HepG2 (cell line): ENCODE data around the gene BCL6. TPM values are rescaled to one million over a fixed set of nuclear protein-coding genes. Genes with fewer than 3 reads are reported as not detected.
A peak's percentile ranks its signal among the peaks of the same experiment; 100 is the strongest.

Experiments used
- CENPBD1 ChIP-seq: sonication (generic); formaldehyde crosslinking; IDR thresholded peaks from 2 replicates; pipeline ENCODE4 v1.8.0; 2022; ENCODE audit warnings: missing genetic modification reagents, low read depth, mild to moderate bottlenecking, borderline replicate concordance
- CSRNP2 ChIP-seq: sonication (generic); formaldehyde crosslinking; conservative IDR thresholded peaks from 2 replicates; pipeline ENCODE4 v1.8.0; 2022; ENCODE audit warnings: low read depth, missing genetic modification reagents
- ETV6 ChIP-seq: sonication (generic); formaldehyde crosslinking; conservative IDR thresholded peaks from 2 replicates; pipeline ENCODE4 v1.4.0; 2020; ENCODE audit warnings: missing genetic modification reagents
- HMG20B ChIP-seq: conservative IDR thresholded peaks from 2 replicates; pipeline ENCODE4 v1.6.1; 2016; ENCODE audit warnings: missing genetic modification reagents, missing compliant biosample characterization
- HNRNPLL ChIP-seq: fragments of 200-400 bp; formaldehyde crosslinking; IDR thresholded peaks from 2 replicates; pipeline ENCODE4 v1.6.1; 2017; ENCODE audit warnings: mild to moderate bottlenecking, low read depth, low read length; ENCODE audit not compliant: poor library complexity, severe bottlenecking
- HOMEZ ChIP-seq: IDR thresholded peaks from 2 replicates; pipeline ENCODE4 v1.6.1; 2016; ENCODE audit warnings: low read depth
- JARID2 ChIP-seq: sonication (generic); formaldehyde crosslinking; IDR thresholded peaks from 2 replicates; pipeline ENCODE4 v1.8.1; 2023; ENCODE audit warnings: missing genetic modification reagents, inconsistent platforms; ENCODE audit not compliant: insufficient replicate concordance
- MAFF ChIP-seq: IDR thresholded peaks from 2 replicates; pipeline ENCODE4 v1.6.1; 2011; ENCODE audit warnings: low read depth, low read length, improper control_type of control experiment
- MAZ ChIP-seq, 2 experiments: sonication (generic) in 1 of 2; formaldehyde crosslinking in 1 of 2; IDR thresholded peaks; 2 replicates each; pipeline versions ENCODE4 v1.5.0 to v1.6.1; 2012 to 2020; ENCODE audit warnings: low read depth in 2 of 2, mild to moderate bottlenecking in 2 of 2, borderline replicate concordance in 1 of 2, improper control_type of control experiment in 1 of 2, low read length in 1 of 2, missing genetic modification reagents in 1 of 2, moderate library complexity in 1 of 2
- NR3C1 ChIP-seq: sonication (generic); formaldehyde crosslinking; IDR thresholded peaks from 2 replicates; pipeline ENCODE4 v1.4.0; 2020; ENCODE audit warnings: missing genetic modification reagents
- NRL ChIP-seq: sonication (generic); formaldehyde crosslinking; IDR thresholded peaks from 2 replicates; pipeline ENCODE4 v1.5.0; 2020; ENCODE audit warnings: missing genetic modification reagents, mild to moderate bottlenecking, moderate library complexity, borderline replicate concordance
- POGZ ChIP-seq: sonication (generic); formaldehyde crosslinking; IDR thresholded peaks from 2 replicates; pipeline ENCODE4 v1.4.0; 2020; ENCODE audit warnings: mild to moderate bottlenecking, missing genetic modification reagents
- PRPF4 ChIP-seq: fragments of 200-400 bp; formaldehyde crosslinking; IDR thresholded peaks from 2 replicates; pipeline ENCODE4 v1.6.1; 2016; ENCODE audit warnings: low read length, low read depth; ENCODE audit not compliant: poor library complexity, severe bottlenecking
- SATB2 ChIP-seq: sonication (generic); formaldehyde crosslinking; IDR thresholded peaks from 2 replicates; pipeline ENCODE4 v1.5.0; 2020; ENCODE audit warnings: missing genetic modification reagents
- SOX13 ChIP-seq, 3 experiments: fragments of 450-650 bp in 1 of 3; sonication (generic) in 1 of 3; formaldehyde crosslinking in 1 of 3; IDR thresholded peaks in 2 of 3; conservative IDR thresholded peaks in 1 of 3; 2 replicates each; pipeline versions ENCODE4 v1.5.0 to v1.6.1; 2016 to 2020; ENCODE audit warnings: antibody characterized with exemption in 1 of 3, mild to moderate bottlenecking in 1 of 3, missing compliant biosample characterization in 1 of 3, missing genetic modification reagents in 1 of 3, moderate library complexity in 1 of 3
- ZFAT ChIP-seq: sonication (generic); formaldehyde crosslinking; conservative IDR thresholded peaks from 2 replicates; pipeline ENCODE4 v1.8.1; 2023; ENCODE audit warnings: missing genetic modification reagents, inconsistent platforms
- ZNF101 ChIP-seq: sonication (generic); formaldehyde crosslinking; IDR thresholded peaks from 2 replicates; pipeline ENCODE4 v1.4.0; 2020; ENCODE audit warnings: mild to moderate bottlenecking, low read depth, missing genetic modification reagents, borderline replicate concordance
- ZNF264 ChIP-seq: sonication (generic); formaldehyde crosslinking; IDR thresholded peaks from 2 replicates; pipeline ENCODE4 v1.4.0; 2020; ENCODE audit warnings: missing genetic modification reagents
- ZNF30 ChIP-seq: sonication (generic); formaldehyde crosslinking; IDR thresholded peaks from 2 replicates; pipeline ENCODE4 v1.5.0; 2020; ENCODE audit warnings: mild to moderate bottlenecking, missing genetic modification reagents
- ZNF580 ChIP-seq: IDR thresholded peaks from 2 replicates; pipeline ENCODE4 v1.6.1; 2016; ENCODE audit warnings: low read depth, borderline replicate concordance
- ZNF629 ChIP-seq: sonication (generic); formaldehyde crosslinking; conservative IDR thresholded peaks from 2 replicates; pipeline ENCODE4 v1.5.0; 2020; ENCODE audit warnings: missing genetic modification reagents
- ZNF691 ChIP-seq: sonication (generic); formaldehyde crosslinking; IDR thresholded peaks from 2 replicates; pipeline ENCODE4 v1.4.0; 2020; ENCODE audit warnings: missing genetic modification reagents, low read depth, mild to moderate bottlenecking, borderline replicate concordance
- ZSCAN20 ChIP-seq: sonication (generic); formaldehyde crosslinking; IDR thresholded peaks from 2 replicates; pipeline ENCODE4 v1.4.0; 2020; ENCODE audit warnings: missing genetic modification reagents, mild to moderate bottlenecking, borderline replicate concordance
- ZSCAN31 ChIP-seq: sonication (generic); formaldehyde crosslinking; IDR thresholded peaks from 2 replicates; pipeline ENCODE4 v1.5.0; 2020; ENCODE audit warnings: low read depth, mild to moderate bottlenecking, missing genetic modification reagents
- polyA plus RNA-seq, 8 experiments: library from polyadenylated mRNA; depleted of rRNA in 3 of 8; stranded (reverse) in 7 of 8; unstranded in 1 of 8; fragments of >200 nt; fragmentation: Illumina TruSeq in 4 of 8; extraction: Trizol in 4 of 8; gene quantifications; 2 replicates each; pipeline versions ENCODE4 v1.2.1 to v1.2.3, GENCODE V29; 2011 to 2016; ENCODE audit warnings: low read depth in 4 of 8, missing spikeins in 1 of 8, mixed read lengths in 1 of 8; ENCODE audit not compliant: insufficient read depth in 1 of 8
- total RNA-seq, 5 experiments: library from RNA; depleted of rRNA; stranded (reverse); fragments of >200 nt; fragmentation: Illumina TruSeq; extraction: Trizol; gene quantifications; 2 replicates each; pipeline ENCODE4 v1.2.3, GENCODE V29; 2016; ENCODE audit warnings: low read depth in 1 of 5

The BCL6 gene
- total and polyA plus RNA-seq, 2 of the 13 experiments (the other 11 are each of a cell fraction or from before 2014, with no cell fraction given): 21.2 to 53.7 TPM

- TF ChIP-seq CSRNP2 (CRISPR knock-in tag): no peak
- peak; percentile 48; the same call in 1 of the 2 replicates for TF ChIP-seq ZSCAN20 (CRISPR knock-in tag)
- no peak for TF ChIP-seq NR3C1
- TF ChIP-seq ETV6 (CRISPR knock-in tag): no peak
- TF ChIP-seq MAFF: no peak
- no peak for TF ChIP-seq JARID2 (CRISPR knock-in tag)
- TF ChIP-seq POGZ (CRISPR knock-in tag): peak; percentile 69
- 0 out of 2 replicates have a peak, but pooled peaks have one; percentile 42 for TF ChIP-seq ZNF580 (CRISPR knock-in tag)
- TF ChIP-seq ZNF629 (CRISPR knock-in tag): peak; percentile 20; the same call in 1 of the 2 replicates
- no peak for TF ChIP-seq SATB2 (CRISPR knock-in tag)
- no peak for TF ChIP-seq PRPF4
- no peak for TF ChIP-seq MAZ (IDR thresholded peaks at IDR 0.05; ENCODE audit: borderline replicate concordance, low read depth, low read length)
- no peak for TF ChIP-seq MAZ (CRISPR knock-in tag; IDR thresholded peaks at IDR 0.05; ENCODE audit: low read depth)
- peak; percentile 72; the same call in 1 of the 2 replicates for TF ChIP-seq ZSCAN31 (CRISPR knock-in tag)
- no peak for TF ChIP-seq ZFAT
- TF ChIP-seq HNRNPLL: no peak
- 0 out of 2 replicates have a peak, but pooled peaks have one; percentile 61 for TF ChIP-seq HMG20B
- no peak; the same call in 1 of the 2 replicates for TF ChIP-seq HOMEZ (CRISPR knock-in tag)
- TF ChIP-seq ZNF264 (CRISPR knock-in tag): no peak
- TF ChIP-seq CENPBD1 (CRISPR knock-in tag): no peak
- peak; percentile 78; the same call in 1 of the 2 replicates for TF ChIP-seq NRL (CRISPR knock-in tag)
- peak; percentile 75 for TF ChIP-seq SOX13 (IDR thresholded peaks at IDR 0.05)
- peak in 1 of 2 experiments; percentile 92; a peak in 2 of 4 replicates for TF ChIP-seq SOX13 (CRISPR knock-in tag; conservative IDR thresholded peaks at IDR 0.05 in 1 of 2, IDR thresholded peaks at IDR 0.05 in 1 of 2)
- TF ChIP-seq ZNF101: no peak
- 0 out of 2 replicates have a peak, but pooled peaks have one; percentile 56 for TF ChIP-seq ZNF691 (CRISPR knock-in tag)
- no peak for TF ChIP-seq ZNF30 (CRISPR knock-in tag)
Observed at GRCh38 chr3:187719628-187720336, 25.5 kb downstream of the BCL6 start (continued).
